GM12878 (cell line): ENCODE data around the gene SMC3. TPM values are rescaled to one million over a fixed set of nuclear protein-coding genes. Genes with fewer than 3 reads are reported as not detected.

Experiments
- ATAC-seq: fragments of 200-7000 bp; cut with Tn5 transposase; 3 replicates; pipeline ENCODE4 v1.9.1; 2020; ENCODE audit warnings: mild to moderate bottlenecking, moderate library complexity
- BruUV-seq: library from RNA; stranded (reverse); fragments of 400-500 nt; replicated peaks from 2 replicates; lab custom pipeline; 2021; lab: Mats Ljungman, UMichigan
- CTCF ChIA-PET: fragments of 300-600 bp; sonication (Branson Sonifier 250); formaldehyde crosslinking; extraction: SDS; loops from one replicate; lab custom pipeline; 2021; ENCODE audit warnings: inconsistent platforms; lab: Yijun Ruan, JAX
- POLR2A ChIA-PET: fragments of 350-600 bp; formaldehyde crosslinking; extraction: SDS; loops from one replicate; lab custom pipeline; 2021; ENCODE audit warnings: inconsistent platforms; lab: Charles Lee
- RAD21 ChIA-PET: fragments of 300-600 bp; sonication (Branson Sonifier 250); formaldehyde crosslinking; loops from one replicate; lab custom pipeline; 2023; ENCODE audit warnings: antibody characterized with exemption; ENCODE audit not compliant: unreplicated experiment; lab: Charles Lee
- SMC1A ChIA-PET: fragments of 300-600 bp; sonication (Branson Sonifier 250); formaldehyde crosslinking; loops from one replicate; lab custom pipeline; 2023; ENCODE audit not compliant: unreplicated experiment, uncharacterized antibody; lab: Charles Lee
- DNase-seq: peaks from one replicate; pipeline ENCODE4 v3.0.0-alpha.2; 2011; ENCODE audit warnings: low read depth, low spot score
- FAIRE-seq: peaks from 3 replicates; lab custom pipeline; 2011; peaks lifted over from hg19 to GRCh38; lab: Jason Lieb, UNC
- H2AFZ ChIP-seq: 2 replicates; pipeline ENCODE4 v1.6.0; 2011; ENCODE audit warnings: low read depth, low read length, control low read depth; ENCODE audit not compliant: control insufficient read depth
- H3K27ac ChIP-seq: 2 replicates; pipeline ENCODE4 v1.5.1; 2011; ENCODE audit warnings: control low read depth; ENCODE audit not compliant: control insufficient read depth, insufficient read depth
- H3K27me3 ChIP-seq, 2 experiments: replicated peaks in 1 of 2; 2 replicates each; pipeline versions ENCODE4 v1.6.0 to v1.6.1; 2011; ENCODE audit warnings: low read length in 1 of 2; ENCODE audit not compliant: control insufficient read depth in 2 of 2, insufficient read depth in 2 of 2
- H3K36me3 ChIP-seq, 2 experiments: 2 replicates each; pipeline ENCODE4 v1.5.1; 2011; ENCODE audit warnings: low read length in 1 of 2; ENCODE audit not compliant: control insufficient read depth in 2 of 2, insufficient read depth in 2 of 2
- H3K4me1 ChIP-seq: 2 replicates; pipeline ENCODE4 v1.6.1; 2011; ENCODE audit warnings: mild to moderate bottlenecking, low read length, moderate library complexity, mixed read lengths; ENCODE audit not compliant: control insufficient read depth, insufficient read depth
- H3K4me2 ChIP-seq: 2 replicates; pipeline ENCODE4 v1.6.0; 2011; ENCODE audit warnings: control low read depth; ENCODE audit not compliant: control insufficient read depth, insufficient read depth
- H3K4me3 ChIP-seq: fragments of 200-600 bp; sonication (generic); 2 replicates; pipeline ENCODE4 v1.5.1; 2016
- H3K79me2 ChIP-seq: 2 replicates; pipeline ENCODE4 v1.6.0; 2011; ENCODE audit warnings: low read length; ENCODE audit not compliant: control insufficient read depth, insufficient read depth
- H3K9ac ChIP-seq: 2 replicates; pipeline ENCODE4 v1.8.0; 2011; ENCODE audit warnings: low read length, control low read depth, mixed read lengths; ENCODE audit not compliant: control insufficient read depth, insufficient read depth
- H3K9me3 ChIP-seq: replicated peaks from 3 replicates; pipeline ENCODE4 v1.5.1; 2011; ENCODE audit warnings: mild to moderate bottlenecking, low read length; ENCODE audit not compliant: control insufficient read depth, insufficient read depth
- H4K20me1 ChIP-seq: 2 replicates; pipeline ENCODE4 v1.6.0; 2011; ENCODE audit not compliant: control insufficient read depth, insufficient read depth
- CBX5 ChIP-seq: sonication (generic); IDR thresholded peaks from 2 replicates; pipeline ENCODE4 v1.6.1; 2016; ENCODE audit warnings: low read depth, moderate library complexity, mild to moderate bottlenecking, inconsistent platforms
- MEF2B ChIP-seq: fragments of 450-650 bp; IDR thresholded peaks from 2 replicates; pipeline ENCODE4 v1.6.1; 2018; ENCODE audit warnings: mild to moderate bottlenecking, moderate library complexity; ENCODE audit not compliant: partially characterized antibody, poor library complexity, severe bottlenecking
- MTA3 ChIP-seq: IDR thresholded peaks from 2 replicates; pipeline ENCODE4 v1.6.1; 2012; ENCODE audit warnings: low read length, inconsistent platforms, borderline replicate concordance
- RAD21 ChIP-seq: IDR thresholded peaks from 2 replicates; pipeline ENCODE4 v1.6.1; 2011; ENCODE audit warnings: mild to moderate bottlenecking, low read depth, low read length, moderate library complexity; ENCODE audit not compliant: insufficient read depth
- RB1 ChIP-seq: fragments of 450-650 bp; formaldehyde crosslinking; IDR thresholded peaks from 2 replicates; pipeline ENCODE4 v1.6.1; 2017; ENCODE audit warnings: mild to moderate bottlenecking, borderline replicate concordance
- RFX5 ChIP-seq: IDR thresholded peaks from 2 replicates; pipeline ENCODE4 v1.6.1; 2011; ENCODE audit warnings: low read depth, low read length, improper control_type of control experiment
- RUNX3 ChIP-seq: IDR thresholded peaks from 2 replicates; pipeline ENCODE4 v1.6.1; 2012; ENCODE audit warnings: low read length, inconsistent platforms
- SMARCA5 ChIP-seq: fragments of 450-650 bp; IDR thresholded peaks from 2 replicates; pipeline ENCODE4 v1.6.1; 2017; ENCODE audit warnings: mild to moderate bottlenecking
- TAF1 ChIP-seq: IDR thresholded peaks from 2 replicates; pipeline ENCODE4 v1.6.1; 2011; ENCODE audit warnings: mild to moderate bottlenecking, low read depth, low read length, borderline replicate concordance
- ZNF217 ChIP-seq: fragments of 450-650 bp; IDR thresholded peaks from 2 replicates; pipeline ENCODE4 v1.6.1; 2017; ENCODE audit warnings: antibody characterized with exemption, mild to moderate bottlenecking
- ZNF384 ChIP-seq: IDR thresholded peaks from 2 replicates; pipeline ENCODE4 v1.6.1; 2012; ENCODE audit warnings: low read depth, mild to moderate bottlenecking, low read length, improper control_type of control experiment, borderline replicate concordance
- WGBS: methylation state at CpG from one replicate; pipeline ENCODE4 v1.1.6; 2016; ENCODE audit warnings: low lambda C conversion rate; ENCODE audit not compliant: insufficient replicate concordance, insufficient coverage; ENCODE audit errors: missing lambda C conversion rate; 5-methylcytosine and 5-hydroxymethylcytosine counted together
- in situ Hi-C: fragments of 300-500 bp; cut with MboI; formaldehyde crosslinking; loops from 9 replicates; pipeline ENCODE4 v1.14.3; 2018; ENCODE audit warnings: mixed read lengths
- intact Hi-C: fragments of 100-400 bp; cut with micrococcal nuclease; formaldehyde crosslinking; loops from one replicate; pipeline ENCODE4 v1.14.2; 2022; ENCODE audit not compliant: unreplicated experiment
- polyA plus RNA-seq, 11 experiments: library from polyadenylated mRNA; depleted of rRNA in 4 of 11; unstranded in 6 of 11; stranded (reverse) in 5 of 11; fragments of >200 nt; fragmentation: Nextera tagmentation in 4 of 11; fragmentation: Illumina TruSeq in 1 of 11; extraction: Ambion mirVana in 4 of 11; extraction: Trizol in 1 of 11; gene quantifications; 1 replicate in 1 of 11; 2 replicates in 10 of 11; pipeline versions ENCODE4 v1.2.1 to v1.2.3, GENCODE V29; 2011 to 2016; ENCODE audit warnings: inconsistent platforms in 2 of 11, missing spikeins in 2 of 11, low read depth in 1 of 11
- total RNA-seq, 4 experiments: library from RNA; depleted of rRNA in 3 of 4; stranded (reverse); fragments of >200 nt in 3 of 4; fragmentation: Illumina TruSeq in 1 of 4; extraction: Trizol in 1 of 4; gene quantifications; 2 replicates each; pipeline versions ENCODE4 v1.2.1 to v1.2.3, GENCODE V29; 2013 to 2021
- TF ChIP-seq, protein P1 (sequence below): fragments of 450-650 bp; IDR thresholded peaks from 2 replicates; pipeline ENCODE4 v1.6.1; 2017; ENCODE audit warnings: antibody characterized with exemption, mild to moderate bottlenecking, moderate library complexity
- TF ChIP-seq, protein P2 (sequence below): IDR thresholded peaks from 2 replicates; pipeline ENCODE4 v1.6.1; 2012; ENCODE audit warnings: low read length, inconsistent platforms
- TF ChIP-seq, protein P3 (sequence below): fragments of 450-650 bp; IDR thresholded peaks from 2 replicates; pipeline ENCODE4 v1.6.1; 2016; ENCODE audit warnings: mild to moderate bottlenecking
- TF ChIP-seq, protein P4 (sequence below), 3 experiments: IDR thresholded peaks in 2 of 3; conservative IDR thresholded peaks in 1 of 3; 2 replicates each; pipeline ENCODE4 v1.5.1; 2011; ENCODE audit warnings: low read depth in 3 of 3, low read length in 3 of 3, mild to moderate bottlenecking in 3 of 3, control low read depth in 2 of 3, moderate library complexity in 2 of 3, inconsistent platforms in 1 of 3, mixed read lengths in 1 of 3; ENCODE audit not compliant: control insufficient read depth in 2 of 3, insufficient read depth in 1 of 3; ENCODE audit errors: extremely low read depth in 1 of 3

The SMC3 gene
- total and polyA plus RNA-seq, 10 of the 15 experiments (the other 5 are each of a cell fraction or from before 2014, with no cell fraction given): 30.4 to 123 (median 48.3) TPM

DNA sequence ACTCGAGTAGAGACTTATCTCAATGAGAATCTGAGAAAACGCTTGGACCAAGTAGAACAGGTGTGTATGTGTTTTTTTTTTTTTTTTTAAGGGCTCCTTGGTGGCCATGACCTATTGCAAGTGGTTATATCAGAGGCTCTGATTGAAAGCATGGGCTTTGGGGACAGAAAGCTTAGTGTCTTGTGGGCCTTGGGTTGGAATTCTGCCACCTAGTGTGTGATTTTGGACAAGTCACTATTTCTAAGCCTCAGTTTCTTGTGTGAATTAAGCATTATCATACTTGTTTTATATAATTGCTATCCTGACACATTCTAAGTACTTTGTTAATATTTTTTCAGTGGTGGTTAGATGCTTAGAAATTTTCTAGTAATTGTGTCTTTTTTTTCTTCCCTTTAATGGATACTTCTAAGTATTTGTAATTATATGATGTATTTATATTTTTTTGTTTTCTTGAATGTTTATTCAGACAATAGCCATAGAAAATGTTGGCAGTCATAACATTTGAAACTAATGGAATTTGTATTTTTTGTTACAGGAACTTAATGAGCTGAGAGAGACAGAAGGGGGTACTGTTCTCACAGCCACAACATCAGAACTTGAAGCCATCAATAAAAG lies 33.1 kb downstream of the SMC3 start:
- H2AFZ ChIP-seq: no peak overlapping the region
- H3K79me2 ChIP-seq: no peaks in the 10 kb centered on the region
- RAD21 ChIA-PET: interaction anchor here (0.9 to 3.0 kb wide), 9 partner anchors 30 to 294 kb away, joined by 3 to 34 read pairs (median 5); partner anchors contain the start of gene SMNDC1
- no peaks in the 10 kb centered on the region for H3K4me1 ChIP-seq
- no peaks in the 10 kb centered on the region for H3K27me3 ChIP-seq
- POLR2A ChIA-PET: interaction anchor here (0.6 to 0.7 kb wide), 2 partner anchors 28 to 35 kb away, joined by 3 read pairs; no protein-coding TSS in a partner anchor
- DNase-seq (no peak), FAIRE-seq (peak; percentile 64), ATAC-seq (peak; percentile 95)
- H3K9me3 ChIP-seq: no peaks in the 10 kb centered on the region
- SMC1A ChIA-PET: interaction anchor here (0.9 to 4.7 kb wide), 19 partner anchors 11 to 294 kb away, joined by 3 to 40 read pairs (median 5); partner anchors contain the start of gene SMNDC1
- H3K4me2 ChIP-seq: no peak overlapping the region
- 25% methylated on average over 2 of the region's 2 CpGs for WGBS
- intact Hi-C loops (loop anchor here (1.0 to 2.0 kb wide), 3 partner anchors 44 to 294 kb away; no protein-coding TSS in a partner anchor), in situ Hi-C loops (loop anchor here (25.0 kb wide), 1 partner anchor 1537 kb away; no protein-coding TSS in a partner anchor)
- no peak overlapping the region for H3K4me3 ChIP-seq
- H4K20me1 ChIP-seq: no peaks in the 10 kb centered on the region
- CTCF ChIA-PET: interaction anchor here (0.6 to 7.7 kb wide), 32 partner anchors 8 to 1718 kb away, joined by 3 to 81 read pairs (median 5); partner anchors contain the start of gene SMNDC1
- no peak overlapping the region for H3K27ac ChIP-seq
- H3K36me3 ChIP-seq: peaks cover 0 to 17% of the 10 kb centered on the region in 2 experiments
- no peak overlapping the region for H3K9ac ChIP-seq
- no TSS peak for BruUV-seq
- TF ChIP-seq RUNX3: 0 out of 2 replicates have a peak, but pooled peaks have one; percentile 12
- 0 out of 2 replicates have a peak, but pooled peaks have one; percentile 10 for TF ChIP-seq ZNF384
- no peak for TF ChIP-seq MEF2B
- TF ChIP-seq CBX5: no peak
- no peak for TF ChIP-seq TAF1
- no peak for TF ChIP-seq RB1
- TF ChIP-seq, protein P1, sequence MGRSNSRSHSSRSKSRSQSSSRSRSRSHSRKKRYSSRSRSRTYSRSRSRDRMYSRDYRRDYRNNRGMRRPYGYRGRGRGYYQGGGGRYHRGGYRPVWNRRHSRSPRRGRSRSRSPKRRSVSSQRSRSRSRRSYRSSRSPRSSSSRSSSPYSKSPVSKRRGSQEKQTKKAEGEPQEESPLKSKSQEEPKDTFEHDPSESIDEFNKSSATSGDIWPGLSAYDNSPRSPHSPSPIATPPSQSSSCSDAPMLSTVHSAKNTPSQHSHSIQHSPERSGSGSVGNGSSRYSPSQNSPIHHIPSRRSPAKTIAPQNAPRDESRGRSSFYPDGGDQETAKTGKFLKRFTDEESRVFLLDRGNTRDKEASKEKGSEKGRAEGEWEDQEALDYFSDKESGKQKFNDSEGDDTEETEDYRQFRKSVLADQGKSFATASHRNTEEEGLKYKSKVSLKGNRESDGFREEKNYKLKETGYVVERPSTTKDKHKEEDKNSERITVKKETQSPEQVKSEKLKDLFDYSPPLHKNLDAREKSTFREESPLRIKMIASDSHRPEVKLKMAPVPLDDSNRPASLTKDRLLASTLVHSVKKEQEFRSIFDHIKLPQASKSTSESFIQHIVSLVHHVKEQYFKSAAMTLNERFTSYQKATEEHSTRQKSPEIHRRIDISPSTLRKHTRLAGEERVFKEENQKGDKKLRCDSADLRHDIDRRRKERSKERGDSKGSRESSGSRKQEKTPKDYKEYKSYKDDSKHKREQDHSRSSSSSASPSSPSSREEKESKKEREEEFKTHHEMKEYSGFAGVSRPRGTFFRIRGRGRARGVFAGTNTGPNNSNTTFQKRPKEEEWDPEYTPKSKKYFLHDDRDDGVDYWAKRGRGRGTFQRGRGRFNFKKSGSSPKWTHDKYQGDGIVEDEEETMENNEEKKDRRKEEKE: no peak
- peak; percentile 54; the same call in 1 of the 2 replicates for TF ChIP-seq RAD21
- TF ChIP-seq, protein P2, sequence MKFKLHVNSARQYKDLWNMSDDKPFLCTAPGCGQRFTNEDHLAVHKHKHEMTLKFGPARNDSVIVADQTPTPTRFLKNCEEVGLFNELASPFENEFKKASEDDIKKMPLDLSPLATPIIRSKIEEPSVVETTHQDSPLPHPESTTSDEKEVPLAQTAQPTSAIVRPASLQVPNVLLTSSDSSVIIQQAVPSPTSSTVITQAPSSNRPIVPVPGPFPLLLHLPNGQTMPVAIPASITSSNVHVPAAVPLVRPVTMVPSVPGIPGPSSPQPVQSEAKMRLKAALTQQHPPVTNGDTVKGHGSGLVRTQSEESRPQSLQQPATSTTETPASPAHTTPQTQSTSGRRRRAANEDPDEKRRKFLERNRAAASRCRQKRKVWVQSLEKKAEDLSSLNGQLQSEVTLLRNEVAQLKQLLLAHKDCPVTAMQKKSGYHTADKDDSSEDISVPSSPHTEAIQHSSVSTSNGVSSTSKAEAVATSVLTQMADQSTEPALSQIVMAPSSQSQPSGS: no peak
- TF ChIP-seq, protein P3, sequence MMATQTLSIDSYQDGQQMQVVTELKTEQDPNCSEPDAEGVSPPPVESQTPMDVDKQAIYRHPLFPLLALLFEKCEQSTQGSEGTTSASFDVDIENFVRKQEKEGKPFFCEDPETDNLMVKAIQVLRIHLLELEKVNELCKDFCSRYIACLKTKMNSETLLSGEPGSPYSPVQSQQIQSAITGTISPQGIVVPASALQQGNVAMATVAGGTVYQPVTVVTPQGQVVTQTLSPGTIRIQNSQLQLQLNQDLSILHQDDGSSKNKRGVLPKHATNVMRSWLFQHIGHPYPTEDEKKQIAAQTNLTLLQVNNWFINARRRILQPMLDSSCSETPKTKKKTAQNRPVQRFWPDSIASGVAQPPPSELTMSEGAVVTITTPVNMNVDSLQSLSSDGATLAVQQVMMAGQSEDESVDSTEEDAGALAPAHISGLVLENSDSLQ: peak; percentile 56; the same call in 1 of the 2 replicates
- no peak for TF ChIP-seq RFX5
- TF ChIP-seq, protein P4, sequence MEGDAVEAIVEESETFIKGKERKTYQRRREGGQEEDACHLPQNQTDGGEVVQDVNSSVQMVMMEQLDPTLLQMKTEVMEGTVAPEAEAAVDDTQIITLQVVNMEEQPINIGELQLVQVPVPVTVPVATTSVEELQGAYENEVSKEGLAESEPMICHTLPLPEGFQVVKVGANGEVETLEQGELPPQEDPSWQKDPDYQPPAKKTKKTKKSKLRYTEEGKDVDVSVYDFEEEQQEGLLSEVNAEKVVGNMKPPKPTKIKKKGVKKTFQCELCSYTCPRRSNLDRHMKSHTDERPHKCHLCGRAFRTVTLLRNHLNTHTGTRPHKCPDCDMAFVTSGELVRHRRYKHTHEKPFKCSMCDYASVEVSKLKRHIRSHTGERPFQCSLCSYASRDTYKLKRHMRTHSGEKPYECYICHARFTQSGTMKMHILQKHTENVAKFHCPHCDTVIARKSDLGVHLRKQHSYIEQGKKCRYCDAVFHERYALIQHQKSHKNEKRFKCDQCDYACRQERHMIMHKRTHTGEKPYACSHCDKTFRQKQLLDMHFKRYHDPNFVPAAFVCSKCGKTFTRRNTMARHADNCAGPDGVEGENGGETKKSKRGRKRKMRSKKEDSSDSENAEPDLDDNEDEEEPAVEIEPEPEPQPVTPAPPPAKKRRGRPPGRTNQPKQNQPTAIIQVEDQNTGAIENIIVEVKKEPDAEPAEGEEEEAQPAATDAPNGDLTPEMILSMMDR (IDR thresholded peaks at IDR 0.05 in 2 of 3, conservative IDR thresholded peaks at IDR 0.05 in 1 of 3; ENCODE audit: control insufficient read depth in 2 of 3, extremely low read depth in 1 of 3, insufficient read depth in 1 of 3, low read depth in 3 of 3, low read length in 3 of 3): peak; percentile 40 to 58 (median 54); a peak in 5 of 6 replicates
- no peak for TF ChIP-seq ZNF217
- no peak for TF ChIP-seq SMARCA5
- TF ChIP-seq MTA3: no peak
